NB4 (cell line): Measurements from ENCODE around the gene KCNJ10.

Experiments used
- CTCF ChIP-seq: IDR thresholded peaks from one replicate; pipeline ENCODE4 v1.5.1; 2012; ENCODE audit warnings: low read depth, low read length
- MAX ChIP-seq: IDR thresholded peaks from 2 replicates; pipeline ENCODE4 v1.6.1; 2011; ENCODE audit warnings: low read depth, low read length
- MYC ChIP-seq: IDR thresholded peaks from 2 replicates; pipeline ENCODE4 v1.6.1; 2011; ENCODE audit warnings: low read depth, low read length
- POLR2A ChIP-seq: IDR thresholded peaks from 2 replicates; pipeline ENCODE4 v1.6.1; 2011; ENCODE audit warnings: mild to moderate bottlenecking; ENCODE audit not compliant: insufficient read length; ENCODE audit errors: extremely low read depth

GRCh38 chr1:160097151-160097910 is 27.4 kb upstream of the KCNJ10 start:
- TF ChIP-seq CTCF: no peak
- TF ChIP-seq POLR2A: no peak
- no peak for TF ChIP-seq MYC
- no peak for TF ChIP-seq MAX
